ENCODE measurements around the gene XIST. TPM values are rescaled to one million over a fixed set of nuclear protein-coding genes. Genes with fewer than 3 reads are reported as not detected.
"Not testable (repeated sequence)": the region's sequence is repeated elsewhere in the genome, so short reads cannot be mapped to it uniquely, and the experiment has no call there.

Gene XIST
- polyA plus RNA-seq, 1 donor from 2014 or later: 0.31 TPM

DNA sequence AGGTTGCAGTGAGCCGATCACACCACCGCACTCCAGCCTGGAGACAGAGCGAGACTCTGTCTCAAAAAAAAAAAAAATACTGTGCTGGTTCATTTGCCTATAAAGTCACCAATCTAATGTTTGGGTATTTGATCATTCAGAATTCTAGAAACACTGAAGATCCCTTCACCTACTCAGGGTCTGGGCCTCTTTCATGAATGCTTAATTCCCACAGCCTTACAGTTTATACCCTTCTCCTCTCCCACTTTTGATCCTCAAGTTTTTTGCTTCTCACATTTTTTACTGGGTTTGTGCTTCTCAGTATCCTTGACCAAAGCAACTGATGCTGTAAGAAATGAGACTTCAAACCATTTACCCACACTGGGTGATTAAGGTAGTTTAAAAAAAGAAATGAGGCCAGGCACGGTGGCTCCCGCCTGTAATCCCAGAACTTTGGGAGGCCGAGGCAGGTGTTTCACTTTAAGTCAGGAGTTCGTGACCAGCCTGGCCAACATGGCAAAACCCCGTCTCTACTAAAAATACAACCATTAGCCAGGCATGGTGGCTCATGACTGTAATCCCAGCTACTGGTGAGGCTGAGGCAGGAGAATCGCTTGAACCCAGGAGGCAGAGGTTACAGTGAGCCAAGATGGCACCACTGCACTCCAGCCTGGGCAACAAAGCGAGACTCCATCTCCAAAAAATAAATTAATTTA, 32.5 kb downstream of the XIST start:
- H3K27ac ChIP-seq (ENCODE audit: low read length); H4K20me1 ChIP-seq (ENCODE audit: insufficient read depth); H3K9me2 ChIP-seq (ENCODE audit: insufficient read depth, low read length); H3F3A ChIP-seq (ENCODE audit: insufficient read depth, low read length, poor library complexity, severe bottlenecking); H3K36me3 ChIP-seq (ENCODE audit: insufficient read depth, low read length); H3K79me2 ChIP-seq (replicated peaks; ENCODE audit: insufficient read depth, low read length); H2AFZ ChIP-seq (ENCODE audit: low read depth, low read length); H3K9me3 ChIP-seq (ENCODE audit: low read length); H3K9ac ChIP-seq (ENCODE audit: low read length); H3K4me2 ChIP-seq (ENCODE audit: low read length); H3K4me3 ChIP-seq (ENCODE audit: low read length); H3K27me3 ChIP-seq (ENCODE audit: insufficient read depth, low read depth, low read length): not testable (repeated sequence)

DNA sequence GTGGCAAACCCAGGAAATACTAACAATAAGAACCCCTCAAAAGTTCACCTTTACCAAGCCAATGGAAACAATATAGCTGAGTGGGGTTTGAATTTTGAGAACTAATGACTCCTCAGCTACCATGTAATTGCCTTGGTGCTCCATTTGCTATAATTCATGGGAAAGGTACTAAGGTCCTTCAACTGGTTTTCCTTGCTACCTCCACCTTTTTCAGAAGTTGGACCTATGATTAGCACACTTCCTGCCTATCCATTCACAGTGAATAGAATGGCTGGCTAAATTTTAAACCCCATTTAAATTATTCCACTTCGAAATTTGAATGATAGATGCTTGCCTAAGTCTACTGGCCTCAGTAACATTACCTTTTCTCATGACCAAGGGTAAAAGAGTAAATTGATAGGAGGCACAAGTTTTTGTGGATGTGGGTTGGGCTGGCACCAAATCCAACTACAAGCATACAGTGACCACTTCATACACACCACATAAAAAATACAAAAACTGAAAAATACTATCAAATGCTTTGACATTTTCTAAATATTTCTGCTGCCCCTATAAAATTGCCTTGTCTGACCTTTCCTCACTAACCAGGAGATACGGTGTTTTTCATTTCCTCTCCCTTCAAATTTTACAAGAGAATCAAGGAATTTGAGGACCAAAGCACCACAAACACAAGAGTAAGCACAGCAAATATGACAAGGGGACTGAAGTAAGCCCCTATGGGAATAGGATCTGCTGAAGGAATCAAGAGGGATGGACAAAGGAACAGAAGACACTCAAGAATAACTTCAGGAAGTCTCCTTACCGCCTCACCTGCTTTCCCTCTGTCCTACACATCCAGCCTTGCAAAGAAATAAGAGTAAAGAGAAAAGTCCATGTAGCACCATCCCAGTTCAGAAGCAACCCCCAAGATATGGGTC, 34.1 kb downstream of the XIST start:
- TF ChIP-seq, protein P1, sequence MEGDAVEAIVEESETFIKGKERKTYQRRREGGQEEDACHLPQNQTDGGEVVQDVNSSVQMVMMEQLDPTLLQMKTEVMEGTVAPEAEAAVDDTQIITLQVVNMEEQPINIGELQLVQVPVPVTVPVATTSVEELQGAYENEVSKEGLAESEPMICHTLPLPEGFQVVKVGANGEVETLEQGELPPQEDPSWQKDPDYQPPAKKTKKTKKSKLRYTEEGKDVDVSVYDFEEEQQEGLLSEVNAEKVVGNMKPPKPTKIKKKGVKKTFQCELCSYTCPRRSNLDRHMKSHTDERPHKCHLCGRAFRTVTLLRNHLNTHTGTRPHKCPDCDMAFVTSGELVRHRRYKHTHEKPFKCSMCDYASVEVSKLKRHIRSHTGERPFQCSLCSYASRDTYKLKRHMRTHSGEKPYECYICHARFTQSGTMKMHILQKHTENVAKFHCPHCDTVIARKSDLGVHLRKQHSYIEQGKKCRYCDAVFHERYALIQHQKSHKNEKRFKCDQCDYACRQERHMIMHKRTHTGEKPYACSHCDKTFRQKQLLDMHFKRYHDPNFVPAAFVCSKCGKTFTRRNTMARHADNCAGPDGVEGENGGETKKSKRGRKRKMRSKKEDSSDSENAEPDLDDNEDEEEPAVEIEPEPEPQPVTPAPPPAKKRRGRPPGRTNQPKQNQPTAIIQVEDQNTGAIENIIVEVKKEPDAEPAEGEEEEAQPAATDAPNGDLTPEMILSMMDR (IDR thresholded peaks at IDR 0.05; ENCODE audit: poor library complexity, severe bottlenecking): no peak
- TF ChIP-seq, protein P2, sequence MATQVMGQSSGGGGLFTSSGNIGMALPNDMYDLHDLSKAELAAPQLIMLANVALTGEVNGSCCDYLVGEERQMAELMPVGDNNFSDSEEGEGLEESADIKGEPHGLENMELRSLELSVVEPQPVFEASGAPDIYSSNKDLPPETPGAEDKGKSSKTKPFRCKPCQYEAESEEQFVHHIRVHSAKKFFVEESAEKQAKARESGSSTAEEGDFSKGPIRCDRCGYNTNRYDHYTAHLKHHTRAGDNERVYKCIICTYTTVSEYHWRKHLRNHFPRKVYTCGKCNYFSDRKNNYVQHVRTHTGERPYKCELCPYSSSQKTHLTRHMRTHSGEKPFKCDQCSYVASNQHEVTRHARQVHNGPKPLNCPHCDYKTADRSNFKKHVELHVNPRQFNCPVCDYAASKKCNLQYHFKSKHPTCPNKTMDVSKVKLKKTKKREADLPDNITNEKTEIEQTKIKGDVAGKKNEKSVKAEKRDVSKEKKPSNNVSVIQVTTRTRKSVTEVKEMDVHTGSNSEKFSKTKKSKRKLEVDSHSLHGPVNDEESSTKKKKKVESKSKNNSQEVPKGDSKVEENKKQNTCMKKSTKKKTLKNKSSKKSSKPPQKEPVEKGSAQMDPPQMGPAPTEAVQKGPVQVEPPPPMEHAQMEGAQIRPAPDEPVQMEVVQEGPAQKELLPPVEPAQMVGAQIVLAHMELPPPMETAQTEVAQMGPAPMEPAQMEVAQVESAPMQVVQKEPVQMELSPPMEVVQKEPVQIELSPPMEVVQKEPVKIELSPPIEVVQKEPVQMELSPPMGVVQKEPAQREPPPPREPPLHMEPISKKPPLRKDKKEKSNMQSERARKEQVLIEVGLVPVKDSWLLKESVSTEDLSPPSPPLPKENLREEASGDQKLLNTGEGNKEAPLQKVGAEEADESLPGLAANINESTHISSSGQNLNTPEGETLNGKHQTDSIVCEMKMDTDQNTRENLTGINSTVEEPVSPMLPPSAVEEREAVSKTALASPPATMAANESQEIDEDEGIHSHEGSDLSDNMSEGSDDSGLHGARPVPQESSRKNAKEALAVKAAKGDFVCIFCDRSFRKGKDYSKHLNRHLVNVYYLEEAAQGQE (IDR thresholded peaks at IDR 0.05; ENCODE audit: borderline replicate concordance): no peak
- TF ChIP-seq POLR2AphosphoS5 (IDR thresholded peaks at IDR 0.05): no peak
- no peak for TF ChIP-seq EZH2 (IDR thresholded peaks at IDR 0.05; ENCODE audit: borderline replicate concordance, insufficient read depth, low read length, poor library complexity, severe bottlenecking)
- TF ChIP-seq EP300 (conservative IDR thresholded peaks at IDR 0.05; ENCODE audit: poor library complexity, severe bottlenecking): no peak
- TF ChIP-seq MXI1 (conservative IDR thresholded peaks at IDR 0.05; ENCODE audit: poor library complexity, severe bottlenecking): no peak
- TF ChIP-seq RAD21 (conservative IDR thresholded peaks at IDR 0.05): no peak
- TF ChIP-seq TAF1 (IDR thresholded peaks at IDR 0.05; ENCODE audit: low read depth): no peak
- TF ChIP-seq SMC3 (conservative IDR thresholded peaks at IDR 0.05; ENCODE audit: poor library complexity): no peak
- Histone ChIP-seq H3K36me3 (ENCODE audit: insufficient read depth, low read length) (no peaks in the 10 kb centered on the region), H3K27ac (ENCODE audit: low read length) (no peak overlapping the region), H3K79me2 (replicated peaks; ENCODE audit: insufficient read depth, low read length) (no peaks in the 10 kb centered on the region), H2AFZ (ENCODE audit: low read depth, low read length) (no peak overlapping the region), H3K9me3 (ENCODE audit: low read length) (no peaks in the 10 kb centered on the region), H4K20me1 (ENCODE audit: insufficient read depth) (no peaks in the 10 kb centered on the region), H3K27me3 (ENCODE audit: insufficient read depth, low read depth, low read length) (no peaks in the 10 kb centered on the region), H3F3A (ENCODE audit: insufficient read depth, low read length, poor library complexity, severe bottlenecking) (no peaks in the 10 kb centered on the region), H3K9me2 (ENCODE audit: insufficient read depth, low read length) (no peaks in the 10 kb centered on the region), H3K9ac (ENCODE audit: low read length) (no peak overlapping the region), H3K4me2 (ENCODE audit: low read length) (no peak overlapping the region), H3K4me3 (ENCODE audit: low read length) (no peak overlapping the region)
